ENCODE measurements around the gene RCAN2.

RCAN2 gene

GRCh38 chr6:46288835-46289234 lies 202.4 kb downstream of the RCAN2 start:
- no peak for DNase-seq

GRCh38 chr6:46287681-46288080 lies 203.6 kb downstream of the RCAN2 start:
- no peak for DNase-seq

DNA sequence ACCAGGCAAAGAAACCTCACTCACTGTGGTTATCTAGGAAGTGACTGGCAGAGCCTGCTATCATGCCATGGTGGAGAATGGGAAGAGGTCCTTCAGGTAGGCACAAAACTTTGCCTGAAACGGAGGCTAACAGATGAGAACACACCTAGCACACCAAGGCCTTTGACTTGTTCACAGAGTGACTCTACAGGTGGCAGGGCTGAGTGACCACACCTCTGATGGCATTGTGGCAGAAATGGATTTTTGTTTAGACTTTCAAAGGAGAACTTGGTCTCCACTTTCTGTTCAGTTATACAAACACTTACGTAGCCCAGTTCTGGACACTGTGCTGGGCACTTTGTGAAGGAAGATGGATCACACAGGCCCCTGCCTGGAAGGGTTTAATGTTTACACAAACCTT lies 204.2 kb downstream of the RCAN2 start:
- DNase-seq = no peak

DNA sequence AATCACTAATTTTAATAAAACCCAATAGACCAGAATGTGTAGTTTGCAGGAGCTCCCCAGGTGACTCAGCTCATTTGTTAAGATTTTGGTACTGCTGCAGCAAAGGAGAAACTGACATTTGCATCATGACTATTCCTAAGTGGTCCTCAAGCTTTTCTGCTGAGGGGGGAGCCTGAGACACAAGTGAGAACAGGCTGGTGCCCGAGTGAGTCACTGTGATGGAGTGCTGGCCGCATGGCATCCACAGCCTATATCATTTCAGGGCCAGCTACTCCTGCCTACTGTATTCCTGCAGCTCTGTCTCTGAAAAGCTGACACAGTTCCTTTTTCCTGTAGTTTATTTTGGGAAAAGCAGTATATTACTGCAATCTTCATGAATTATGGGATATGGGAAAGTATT lies 206.8 kb downstream of the RCAN2 start:
- no peak for DNase-seq

GRCh38 chr6:46281110-46281509 lies 210.1 kb downstream of the RCAN2 start:
- no peak for DNase-seq

DNA sequence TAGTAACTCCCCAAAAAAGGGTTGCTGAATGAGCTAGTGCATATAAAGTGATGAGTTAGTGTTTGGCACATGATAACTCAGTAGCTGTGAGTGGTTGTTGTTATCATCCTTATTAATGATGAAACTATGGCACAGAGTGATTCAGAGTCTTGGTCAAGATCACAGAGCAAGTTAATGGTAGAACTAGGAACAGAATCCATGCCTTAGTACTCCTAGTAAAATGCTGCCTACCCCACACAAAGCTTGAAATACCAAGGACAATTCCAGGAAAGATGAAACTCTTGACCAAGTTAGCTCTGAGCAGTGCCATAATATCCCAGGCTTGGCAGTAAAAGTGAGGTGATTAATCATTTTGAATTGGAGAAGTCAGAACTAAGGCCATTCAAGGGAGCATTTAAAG lies 211.4 kb downstream of the RCAN2 start:
- DNase-seq = no peak

DNA sequence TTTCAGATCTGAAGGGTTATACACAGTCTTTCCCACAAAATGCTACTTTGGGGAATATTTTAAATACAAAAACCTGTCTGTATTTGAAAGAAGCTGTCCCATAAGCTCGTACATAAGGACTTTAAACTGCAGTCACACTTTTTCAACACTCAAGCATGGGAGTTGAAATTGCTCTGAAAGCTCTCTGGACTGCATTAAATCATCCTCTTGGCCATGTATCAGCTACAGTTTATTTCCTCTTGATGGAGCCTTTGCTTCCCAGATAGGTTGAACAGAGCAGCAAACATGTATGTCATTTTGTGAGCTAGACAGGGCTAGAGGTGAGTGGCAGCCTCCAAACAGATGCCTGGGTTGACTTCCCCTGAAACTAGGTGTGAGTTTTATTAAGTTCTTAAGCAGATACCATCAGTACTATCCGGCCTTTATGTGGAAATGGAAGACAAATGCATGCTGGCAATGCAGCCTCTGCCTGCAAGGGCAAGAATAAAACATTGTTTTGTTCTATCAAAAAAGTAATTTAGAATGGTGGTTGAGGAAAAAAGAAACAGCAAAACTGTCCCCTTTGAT lies 214.6 kb downstream of the RCAN2 start:
- DNase-seq = no peak

GRCh38 chr6:46274502-46274901 lies 216.7 kb downstream of the RCAN2 start:
- DNase-seq = no peak

DNA sequence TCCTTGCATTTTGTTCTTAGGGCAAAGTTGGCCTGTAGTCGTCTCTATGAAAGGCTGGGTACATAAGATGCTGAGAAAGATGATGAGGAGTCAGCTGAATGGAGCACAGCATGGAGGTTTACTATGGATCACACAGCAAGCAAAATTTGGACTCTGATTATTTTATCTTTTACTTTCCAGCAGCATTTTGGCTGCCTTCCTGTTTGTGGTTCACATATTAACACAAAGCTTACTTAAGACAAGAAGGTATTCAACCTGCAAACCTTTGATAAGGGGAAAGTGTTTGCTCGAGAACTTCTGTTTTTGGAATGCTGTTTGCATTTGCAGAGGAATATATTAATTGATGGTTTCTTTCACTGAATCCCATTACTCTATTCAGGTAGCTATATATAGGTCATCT lies 217.3 kb downstream of the RCAN2 start:
- no peak for DNase-seq

GRCh38 chr6:46271728-46272127 lies 219.5 kb downstream of the RCAN2 start:
- DNase-seq = no peak

- DNase-seq = no peak
Observed at GRCh38 chr6:46271107-46271506, 220.1 kb downstream of the RCAN2 start.

DNA sequence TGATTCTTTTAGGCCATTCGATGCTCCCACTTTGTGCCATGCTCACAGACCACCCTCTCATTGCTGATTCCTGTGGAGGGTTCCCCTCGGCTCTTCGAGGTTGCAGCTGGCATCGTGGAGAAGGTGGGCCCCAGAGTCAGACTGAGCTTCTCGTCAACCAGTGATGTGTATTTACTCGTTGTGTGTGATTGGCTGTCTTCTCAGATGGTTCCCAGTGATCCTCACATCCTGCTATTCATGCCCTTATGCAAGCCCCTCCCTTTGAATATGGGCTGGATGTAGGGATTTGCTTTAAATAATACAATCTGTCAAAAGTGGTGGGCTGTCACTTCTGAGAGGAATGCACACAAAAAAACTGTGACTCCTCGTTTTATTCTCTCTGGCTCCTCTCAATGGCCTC lies 220.9 kb downstream of the RCAN2 start:
- DNase-seq = no peak

- no peak for DNase-seq
Observed at GRCh38 chr6:46269447-46270229, 221.6 kb downstream of the RCAN2 start.

GRCh38 chr6:46267515-46267914 lies 223.7 kb downstream of the RCAN2 start:
- no peak for DNase-seq

GRCh38 chr6:46265373-46265772 lies 225.9 kb downstream of the RCAN2 start:
- no peak for DNase-seq

DNA sequence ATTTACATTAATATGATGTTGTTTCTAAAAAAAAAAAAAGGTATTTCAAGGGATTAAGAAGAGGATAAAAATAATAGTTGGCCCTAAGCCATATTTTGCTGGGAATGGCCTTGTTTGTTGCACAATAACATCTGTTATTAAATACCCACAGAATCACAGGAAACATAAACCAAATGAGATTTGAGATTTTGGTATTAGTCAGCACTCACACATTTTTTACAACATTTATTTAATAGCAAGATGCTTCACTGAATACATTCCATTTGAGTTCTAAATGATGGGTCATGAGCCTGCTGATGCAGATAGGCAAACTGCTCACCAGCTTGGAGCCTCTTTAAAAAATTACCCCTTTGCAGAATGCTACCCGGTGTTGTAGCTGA lies 227.6 kb downstream of the RCAN2 start:
- no peak for DNase-seq

DNA sequence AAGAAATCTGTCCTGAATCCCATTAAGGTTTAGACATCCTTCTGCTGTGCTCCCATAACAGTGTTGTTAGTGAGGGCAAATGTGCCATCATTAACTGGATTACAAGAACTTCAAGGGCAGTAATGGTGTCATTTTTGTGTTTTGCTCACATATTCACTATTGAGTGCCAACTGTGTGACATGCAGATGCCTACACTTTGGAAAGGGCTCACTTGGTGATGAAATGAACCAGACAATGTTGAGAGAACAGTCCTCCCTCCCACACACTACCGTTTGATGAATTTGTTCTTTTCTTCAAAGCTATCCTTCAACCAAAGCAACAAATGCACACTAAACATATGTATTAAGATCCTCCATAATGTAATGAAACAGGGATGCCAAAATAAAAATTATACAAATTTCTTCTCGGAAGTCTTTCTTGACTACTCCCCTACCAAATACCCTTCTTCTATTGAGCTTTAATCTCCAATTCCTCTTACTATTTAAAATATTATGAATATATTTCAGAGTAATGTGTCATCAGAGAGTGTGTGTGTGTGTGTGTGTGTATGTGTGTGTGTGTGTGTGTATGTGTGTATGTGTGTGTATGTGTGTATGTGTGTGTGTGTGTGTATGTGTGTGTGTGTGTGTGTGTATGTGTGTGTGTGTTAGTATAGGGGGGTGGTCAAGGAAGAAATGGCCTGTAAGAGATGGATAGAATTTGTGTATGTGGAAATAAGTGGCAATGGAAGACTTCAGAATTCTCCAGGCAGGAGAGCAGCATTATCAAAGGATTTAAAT lies 228.1 kb downstream of the RCAN2 start:
- no peak for DNase-seq

GRCh38 chr6:46258249-46258648 lies 233.0 kb downstream of the RCAN2 start:
- DNase-seq = no peak

DNA sequence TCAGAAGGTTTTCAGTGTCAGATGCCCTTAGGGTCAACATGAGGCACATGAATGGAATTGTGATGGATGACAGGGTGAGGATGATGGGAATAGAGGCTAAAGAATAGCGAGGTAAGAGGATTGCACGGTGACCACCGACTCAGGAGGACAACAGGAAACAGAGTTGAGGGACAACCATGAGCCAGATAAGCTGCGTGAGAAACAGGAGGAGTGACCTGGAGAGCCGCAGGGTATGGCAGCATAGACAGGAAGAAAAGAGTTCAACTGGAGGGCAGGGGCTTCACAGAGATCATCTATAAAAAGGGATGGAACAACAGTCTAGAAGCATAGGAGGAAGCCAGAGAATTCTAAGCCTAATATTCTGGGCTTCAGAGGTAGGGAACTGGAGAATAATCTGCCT lies 235.7 kb downstream of the RCAN2 start:
- DNase-seq = no peak

GRCh38 chr6:46254946-46255345 lies 236.3 kb downstream of the RCAN2 start:
- DNase-seq = no peak

GRCh38 chr6:46254331-46254730 lies 236.9 kb downstream of the RCAN2 start:
- DNase-seq = no peak

DNA sequence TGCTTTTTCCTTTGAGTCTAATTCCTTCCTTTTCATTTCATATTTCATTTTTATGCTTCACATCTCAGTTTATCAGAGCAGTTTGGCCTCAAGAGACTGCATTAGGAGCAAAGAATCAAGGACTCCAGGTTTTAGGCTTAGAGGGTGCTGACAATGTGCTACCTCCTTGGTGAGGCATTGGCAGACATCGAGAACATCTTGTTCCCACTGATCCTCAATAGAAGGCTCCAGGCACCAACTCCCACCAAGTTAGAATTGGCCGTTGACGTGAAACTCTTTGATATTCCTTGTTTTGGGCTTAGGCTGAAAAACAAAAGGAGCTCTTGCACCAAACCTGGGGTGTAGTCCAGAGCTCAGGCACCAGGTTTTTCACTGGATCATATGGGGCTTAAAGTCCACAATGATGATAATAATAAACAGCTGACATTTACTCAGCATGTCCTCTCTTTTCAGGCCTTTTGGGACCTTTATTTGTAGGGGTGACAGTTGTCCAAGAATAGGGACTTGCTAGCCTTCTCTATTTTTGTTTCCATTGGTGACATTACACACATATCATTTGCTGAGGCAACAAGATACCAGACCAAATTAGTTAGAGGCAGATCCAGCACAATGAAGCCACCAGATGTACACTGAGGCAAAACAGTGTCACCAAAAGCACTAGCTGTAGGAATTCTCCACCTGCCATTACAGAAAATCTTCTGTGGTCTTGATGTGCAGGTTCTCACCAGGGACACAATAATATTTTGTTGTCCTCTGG lies 239.5 kb downstream of the RCAN2 start:
- no peak for DNase-seq

DNA sequence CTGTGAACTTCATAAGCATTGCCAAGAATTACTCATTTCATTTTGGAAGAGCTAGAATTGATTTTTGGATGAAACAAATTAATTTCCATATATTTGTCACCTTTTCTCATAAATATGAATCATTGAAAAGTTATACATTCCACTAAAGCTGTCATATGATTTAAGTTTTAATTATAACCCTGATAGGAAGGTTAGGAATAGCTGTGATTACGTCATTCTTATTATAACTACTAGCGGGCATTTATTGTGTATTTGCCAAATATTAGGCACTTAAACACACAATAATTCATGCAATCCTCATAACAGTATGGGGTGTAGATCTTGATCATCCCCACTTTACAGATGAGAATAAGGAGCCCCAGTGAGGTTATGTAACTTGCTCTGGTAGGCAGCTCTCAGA lies 243.1 kb downstream of the RCAN2 start:
- no peak for DNase-seq

Data from NCI-H1105 treated with DMSO at 0.1 percent for 48 hours (cell line).